Limb (tissue), 2 donors: ENCODE data around the gene C1orf87.

Experiments
- DNase-seq, 2 donors: peaks; one replicate each; pipeline ENCODE4 v3.0.0-alpha.2; 2016; ENCODE audit errors: extremely low spot score in 2 of 2

C1orf87 gene, protein sequence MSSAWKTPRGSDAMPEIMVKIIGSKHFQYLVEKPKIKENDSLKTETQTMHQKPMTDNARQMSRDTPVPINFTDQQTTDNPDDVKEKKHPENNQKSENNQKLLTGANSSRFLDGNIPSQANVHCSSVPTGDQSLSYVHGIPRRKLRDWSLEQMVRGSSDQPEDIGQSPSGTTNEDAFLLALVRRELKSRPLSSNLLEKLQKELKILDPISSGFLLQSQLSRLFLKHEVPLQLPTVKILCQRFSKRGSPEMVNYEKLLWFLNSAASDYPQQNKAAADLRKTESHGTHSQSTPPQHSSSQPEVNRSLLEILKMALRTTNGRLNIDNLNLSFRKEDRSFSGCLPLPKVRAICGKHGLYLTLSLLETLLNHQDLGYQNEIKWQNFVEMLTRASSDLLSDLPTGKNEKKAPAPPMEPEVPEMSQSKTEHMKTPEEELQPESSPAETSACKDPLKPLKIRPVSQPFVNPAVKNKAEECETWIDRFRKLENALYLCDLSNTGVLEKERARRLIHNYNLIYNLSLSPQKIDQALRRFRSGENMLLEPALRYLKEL

DNA sequence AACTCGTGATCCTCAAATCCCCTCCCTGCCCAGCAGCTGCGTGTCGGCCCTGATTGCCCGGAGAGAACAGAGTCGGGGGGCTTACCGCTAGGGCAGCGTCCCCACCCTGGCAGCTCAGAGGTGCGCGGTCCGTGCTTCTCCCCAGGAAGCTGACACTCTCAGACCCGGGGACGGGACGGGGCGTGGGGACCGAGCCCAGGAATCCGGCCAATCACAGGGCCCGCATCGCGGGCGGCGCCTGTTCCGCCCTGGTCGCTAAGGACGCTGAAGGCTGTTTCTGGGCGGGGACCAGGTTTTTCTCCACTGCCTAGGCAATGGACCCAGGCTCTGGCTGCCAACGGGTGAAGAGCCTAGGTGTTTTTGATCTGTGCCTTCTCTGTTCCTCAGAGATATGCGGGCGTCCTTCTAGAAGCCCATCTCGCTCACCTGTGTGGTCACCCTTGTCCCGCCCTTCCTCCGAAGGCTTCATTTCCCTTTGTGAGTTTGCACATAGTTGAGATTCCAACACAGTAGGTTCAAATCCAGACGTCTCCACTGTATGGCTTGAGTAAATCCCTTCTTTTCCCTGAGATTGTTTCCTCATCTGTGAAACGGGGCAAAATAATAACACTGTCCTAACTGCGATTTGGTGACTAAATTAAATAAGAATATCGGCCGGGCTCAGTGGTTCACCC, at the start of gene C1orf87:
Gene C1orf87, minus strand, starts transcription at position 166 of the 674 bp plus-strand sequence. CDS start 1,127 bp downstream, outside the sequence.
- peak in 1 of 2 donors; percentile 30 for DNase-seq

DNA sequence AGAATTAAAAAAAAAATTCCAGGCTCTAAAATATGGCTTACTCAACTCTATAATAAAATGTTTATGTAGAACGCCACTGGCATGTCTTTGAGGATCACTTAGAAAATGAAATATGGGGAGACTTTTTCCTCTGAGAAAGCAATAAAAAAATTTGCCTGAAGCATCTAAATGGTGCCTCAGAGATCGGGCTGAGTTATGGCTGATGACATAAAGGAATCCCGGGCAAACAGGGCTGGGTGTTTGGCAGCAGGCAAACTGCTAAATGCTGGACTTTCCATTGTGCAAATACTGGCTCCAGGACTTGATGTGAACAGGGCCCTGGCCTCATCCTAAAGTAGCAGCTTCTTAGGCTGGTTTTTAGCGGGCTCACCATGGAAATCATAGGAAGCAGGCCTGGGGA, 44.5 kb upstream of the C1orf87 start:
- peak; percentile 43 to 44 for DNase-seq

DNA sequence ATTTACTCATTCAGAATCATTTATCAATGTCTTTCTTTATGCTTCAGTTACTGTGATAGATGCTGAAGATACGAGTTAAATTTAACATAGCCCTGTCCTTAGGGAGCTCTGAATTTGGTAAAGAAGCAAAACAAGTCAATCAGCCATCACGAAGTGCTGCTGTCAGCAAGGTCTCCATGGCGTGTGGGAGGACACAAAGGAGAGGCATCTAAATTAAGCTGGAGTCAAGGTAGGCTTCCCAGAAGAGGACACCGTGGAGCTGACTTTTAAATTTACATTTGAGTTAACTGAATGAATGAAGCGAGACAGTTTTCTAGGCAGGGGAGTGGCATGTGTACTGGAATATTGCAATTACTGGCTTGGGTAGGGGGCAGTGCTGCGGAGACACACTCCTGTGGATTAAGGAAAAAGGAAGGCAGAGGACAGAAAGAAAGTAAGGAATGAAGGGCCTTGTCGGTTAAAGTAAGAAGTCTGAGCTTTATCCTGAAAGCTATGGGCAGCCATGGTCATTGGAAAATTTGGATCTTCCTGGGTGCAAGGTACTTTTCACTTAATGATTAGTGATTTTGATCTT, 41.3 kb upstream of the C1orf87 start:
- DNase-seq: no peak

DNA sequence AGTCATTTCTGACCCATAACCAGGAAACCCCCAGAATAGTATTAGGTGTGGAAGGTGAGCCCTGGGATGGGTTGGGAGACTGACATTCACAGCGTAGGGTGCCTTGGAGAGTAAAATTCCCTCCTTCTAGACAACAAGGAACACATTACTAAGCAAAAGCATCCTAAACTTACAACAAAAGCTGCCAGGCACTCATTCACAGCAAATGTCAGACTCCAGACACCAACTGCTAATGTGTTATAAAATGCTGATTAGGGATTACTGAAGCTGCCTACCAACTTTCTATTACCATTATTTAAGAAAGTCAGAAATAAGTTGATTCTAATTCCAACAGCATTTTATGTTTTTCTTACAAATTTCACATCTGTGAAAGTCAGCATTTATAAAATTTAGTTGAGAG, 40.0 kb upstream of the C1orf87 start:
- DNase-seq: no peak

DNA sequence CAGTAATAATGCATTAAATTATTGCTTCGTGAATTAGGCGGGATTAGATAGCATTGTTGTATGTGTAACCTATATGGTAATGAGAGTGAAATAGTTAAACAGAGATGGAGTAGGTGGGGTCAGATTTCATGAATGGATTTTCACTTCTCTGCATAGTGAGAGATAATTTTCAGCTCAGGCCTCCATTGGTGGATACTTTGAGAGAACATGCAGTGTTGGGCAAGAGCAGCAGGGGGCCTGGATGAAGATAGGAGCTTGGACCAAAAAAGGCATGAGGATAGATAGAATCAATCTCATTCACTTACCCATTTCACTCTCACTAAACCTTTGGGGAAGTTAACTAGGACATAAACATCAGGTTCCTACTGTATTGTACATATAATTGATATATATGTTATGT, 39.5 kb upstream of the C1orf87 start:
- no peak for DNase-seq

DNA sequence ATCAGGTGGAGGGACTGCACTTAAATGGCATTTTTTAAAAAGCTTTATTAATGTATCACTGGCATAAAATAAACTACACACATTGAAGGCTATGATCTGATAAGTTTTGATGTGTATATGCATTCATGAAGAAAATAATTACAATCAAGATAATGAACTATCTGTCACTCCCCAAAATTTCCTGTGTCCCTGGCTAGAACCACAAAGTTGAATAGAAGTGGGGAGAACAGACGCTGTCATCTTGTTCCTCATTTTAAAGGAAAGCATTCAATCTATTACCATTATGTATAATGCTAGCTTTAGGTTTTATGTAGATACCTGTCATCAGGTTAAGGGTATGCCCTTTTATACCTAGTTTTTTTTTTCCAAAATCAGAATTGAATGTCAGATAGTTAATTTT, 38.1 kb upstream of the C1orf87 start:
- DNase-seq: no peak

DNA sequence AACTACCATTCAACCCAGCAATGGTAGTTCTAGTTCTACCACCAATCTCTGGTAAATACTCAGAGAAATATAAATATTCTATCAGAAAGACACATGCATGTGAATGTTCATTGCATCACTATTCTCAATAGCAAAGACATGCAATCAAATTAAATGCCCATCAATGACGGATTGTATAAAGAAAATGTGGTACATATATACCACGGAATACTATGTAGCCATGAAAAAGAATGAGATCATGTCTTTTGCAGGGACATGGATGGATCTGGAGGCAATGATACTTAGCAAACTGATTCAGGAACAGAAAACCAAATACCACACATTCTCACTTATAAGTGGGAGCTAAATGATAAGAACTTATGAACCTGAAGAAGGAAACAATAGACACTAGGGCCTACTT, 37.5 kb upstream of the C1orf87 start:
- DNase-seq: no peak

DNA sequence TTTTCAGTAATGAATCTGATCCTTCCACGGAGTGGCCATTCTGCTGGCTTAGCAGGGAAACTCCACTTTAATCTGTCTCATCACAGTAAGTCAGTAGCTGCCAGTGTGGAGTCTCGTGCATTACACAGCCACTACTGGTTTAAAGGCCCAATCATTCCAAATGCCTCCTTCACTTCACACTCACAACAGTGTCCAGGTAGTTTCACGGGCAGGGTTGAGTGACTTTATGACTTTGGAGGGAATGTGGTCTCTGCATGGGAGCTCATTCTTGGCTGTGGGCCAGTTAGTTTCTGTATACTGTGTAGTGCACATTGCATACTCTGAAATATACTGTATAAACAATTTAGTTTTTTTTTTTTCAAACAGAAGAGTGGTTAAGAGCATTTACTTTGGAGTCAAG, 34.6 kb upstream of the C1orf87 start:
- peak in 1 of 2 donors; percentile 36 for DNase-seq

DNA sequence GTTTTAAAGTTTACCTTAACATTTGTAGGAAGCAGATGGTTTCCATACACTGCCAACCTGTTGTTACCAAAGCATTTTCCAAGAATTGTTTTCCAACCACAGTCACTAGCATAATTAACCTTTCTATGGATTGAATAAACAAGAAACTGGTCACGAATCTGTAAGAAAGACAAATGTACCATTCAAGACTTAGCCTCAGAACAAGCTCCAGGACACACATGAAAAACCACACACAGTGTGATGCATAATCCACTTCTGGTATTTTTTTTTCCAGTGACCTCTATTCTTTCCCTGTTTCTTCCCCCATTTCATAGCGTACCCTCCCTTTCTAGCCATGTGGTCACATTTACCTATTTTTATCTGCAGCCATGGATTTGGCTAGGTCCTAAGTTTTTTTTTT, 29.6 kb upstream of the C1orf87 start:
- no peak for DNase-seq

DNA sequence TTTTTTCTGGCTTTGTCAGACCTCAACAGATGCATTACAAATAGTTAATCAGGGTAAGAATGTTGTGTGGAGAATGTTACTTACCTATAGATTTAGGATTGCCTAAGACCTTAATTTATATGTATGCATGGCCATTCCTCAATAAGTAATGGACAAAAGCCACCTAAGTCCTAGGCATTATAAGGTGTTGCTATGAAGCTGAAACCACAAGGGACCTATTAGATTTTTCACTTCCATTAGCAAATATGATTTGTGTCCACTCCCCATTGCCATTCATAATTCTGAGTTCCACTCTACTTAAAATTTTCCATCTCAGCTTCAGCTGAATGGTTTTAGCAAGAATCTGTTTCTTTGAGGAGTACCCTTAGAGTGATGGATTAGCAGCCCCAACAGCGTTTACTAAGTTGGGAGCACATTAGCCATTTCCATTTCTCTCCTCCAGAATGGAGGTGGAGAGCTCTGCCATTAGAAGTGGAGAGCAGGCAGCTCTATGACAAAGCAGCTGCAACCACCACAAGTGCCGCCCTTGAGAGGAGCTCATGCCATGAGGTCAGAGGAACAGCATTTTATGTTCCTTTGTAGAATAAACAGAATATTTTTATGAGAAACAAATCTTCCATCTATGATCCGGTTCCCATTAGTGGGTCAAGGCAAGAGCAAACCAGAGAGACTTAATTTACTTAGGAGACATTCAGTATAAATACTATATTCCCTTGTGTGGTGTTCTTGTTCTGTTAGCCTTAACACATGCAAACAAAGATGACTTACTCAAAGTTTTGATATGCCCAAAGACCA, 28.9 kb upstream of the C1orf87 start:
- no peak for DNase-seq

DNA sequence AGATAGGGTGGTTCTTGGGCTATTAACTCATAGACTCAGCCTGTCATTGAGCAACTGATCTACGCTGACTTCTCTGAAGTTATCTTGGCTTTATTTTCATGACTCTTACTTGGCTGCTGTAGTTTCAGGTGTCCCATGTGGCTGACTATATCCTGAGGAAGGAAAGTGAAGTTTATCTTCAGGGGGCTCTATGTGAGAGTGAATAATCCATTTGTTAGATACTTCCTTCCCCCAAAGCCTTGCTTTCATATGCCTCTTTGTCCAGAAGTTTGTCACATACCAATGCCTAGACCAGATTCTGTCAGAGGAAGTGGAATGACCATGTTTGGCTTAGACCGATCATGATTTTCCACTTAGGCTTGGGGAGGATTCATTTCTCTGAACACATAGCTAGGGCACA, 27.9 kb upstream of the C1orf87 start:
- no peak for DNase-seq

DNA sequence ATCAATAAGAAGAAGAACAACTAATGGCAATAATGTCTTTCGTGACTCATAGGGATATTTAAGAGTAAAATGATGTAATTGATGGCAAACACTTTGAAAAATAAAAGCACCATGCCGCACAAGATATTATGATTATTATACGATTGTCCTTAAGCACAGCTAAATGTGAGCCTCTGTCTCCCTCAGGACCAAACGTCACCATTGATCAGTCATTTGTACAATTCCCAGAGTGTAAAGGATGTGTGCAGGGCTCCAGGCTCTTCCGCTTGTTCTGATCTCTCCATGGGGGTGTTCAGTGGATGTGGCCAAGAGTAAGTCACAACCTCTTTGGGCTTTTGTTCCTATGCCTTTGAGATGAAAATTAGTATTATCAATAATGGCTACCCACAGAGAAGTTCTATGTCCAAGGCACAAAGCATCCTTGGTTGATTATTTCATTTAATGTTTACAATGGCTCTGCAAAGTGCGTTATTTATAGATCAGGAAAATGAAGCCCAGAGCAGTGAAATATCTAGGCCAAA, 17.7 kb upstream of the C1orf87 start:
- no peak for DNase-seq

DNA sequence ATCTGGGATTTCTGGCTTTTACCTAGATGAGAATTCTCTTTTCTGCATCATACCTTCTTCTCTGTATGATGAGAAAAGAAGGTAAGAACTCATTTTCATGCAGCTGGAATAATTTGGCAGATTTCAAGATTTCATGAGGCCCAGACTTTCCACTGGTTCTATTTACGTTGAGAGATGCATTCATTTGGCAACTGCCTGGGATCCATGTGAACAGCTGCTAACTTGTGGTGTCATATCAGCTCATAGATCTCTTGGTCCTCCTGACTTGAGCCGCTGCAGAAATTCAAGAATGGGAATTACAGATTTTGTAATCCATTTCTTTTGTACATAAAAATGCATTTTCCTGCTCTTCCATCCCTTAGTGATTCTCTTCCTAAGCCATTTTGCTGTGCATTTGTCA, 17.1 kb upstream of the C1orf87 start:
- peak in 1 of 2 donors; percentile 27 for DNase-seq

DNA sequence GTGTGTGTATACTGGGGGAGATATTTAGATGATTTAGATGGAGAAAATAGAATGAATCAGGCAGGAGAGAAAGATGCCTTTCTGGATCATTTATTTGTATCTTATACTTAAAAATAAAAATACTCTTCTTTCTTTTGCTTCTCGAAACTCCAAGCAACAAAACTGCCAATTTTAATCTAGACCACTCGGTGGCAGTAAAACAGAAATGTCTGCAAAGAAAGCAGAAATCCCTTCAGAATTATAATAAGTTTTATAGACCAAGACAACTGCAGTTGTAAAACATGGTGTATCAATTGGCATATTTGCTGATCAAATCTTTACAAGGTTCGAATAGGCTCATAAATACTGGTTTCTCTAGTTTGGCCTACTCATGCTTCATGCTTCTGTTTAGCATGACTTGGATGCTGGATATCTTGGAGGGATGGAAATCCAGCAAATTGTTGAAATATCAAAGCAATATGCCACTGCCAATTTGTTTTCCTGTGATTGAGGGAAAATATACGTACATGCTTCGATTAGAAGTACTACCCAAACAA, 15.1 kb upstream of the C1orf87 start:
- peak in 1 of 2 donors; percentile 37 for DNase-seq

DNA sequence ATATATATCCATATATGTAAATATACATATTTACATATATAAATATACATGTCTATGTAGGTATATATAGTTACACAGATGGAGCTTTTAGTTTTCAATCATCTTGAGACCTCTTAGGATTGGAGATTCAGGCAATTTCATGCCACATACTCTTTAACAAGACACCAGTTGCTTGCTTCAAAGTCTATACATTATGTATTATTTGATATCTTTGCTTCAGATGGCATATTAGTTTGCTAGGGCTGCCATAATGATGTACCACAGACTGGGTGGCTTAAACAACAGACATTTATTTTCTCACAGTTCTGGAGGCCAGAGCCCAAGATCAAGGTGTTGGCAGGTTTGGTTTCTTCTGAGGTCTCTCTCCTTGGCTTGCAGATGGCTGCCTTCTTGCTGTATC, 14.1 kb upstream of the C1orf87 start:
- DNase-seq: no peak

DNA sequence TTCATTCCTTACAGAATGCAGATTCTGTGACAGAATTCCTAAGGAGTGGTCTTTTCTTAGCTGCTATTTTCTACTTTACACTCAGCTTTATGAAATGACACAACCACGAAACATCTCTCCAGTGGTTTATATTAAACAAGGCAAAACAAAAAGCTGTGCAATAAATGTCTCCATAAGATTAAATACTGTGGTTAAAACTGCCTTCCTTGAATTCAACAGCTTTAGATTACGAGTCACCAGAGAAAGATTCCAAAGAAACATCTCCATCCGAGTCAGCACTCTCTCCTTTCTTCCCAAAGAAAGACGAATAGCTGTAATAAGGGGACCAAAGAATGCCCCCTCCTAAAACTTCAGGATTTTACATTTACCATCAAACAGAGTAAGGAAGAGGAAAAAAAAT, 4.6 kb upstream of the C1orf87 start:
- no peak for DNase-seq

DNA sequence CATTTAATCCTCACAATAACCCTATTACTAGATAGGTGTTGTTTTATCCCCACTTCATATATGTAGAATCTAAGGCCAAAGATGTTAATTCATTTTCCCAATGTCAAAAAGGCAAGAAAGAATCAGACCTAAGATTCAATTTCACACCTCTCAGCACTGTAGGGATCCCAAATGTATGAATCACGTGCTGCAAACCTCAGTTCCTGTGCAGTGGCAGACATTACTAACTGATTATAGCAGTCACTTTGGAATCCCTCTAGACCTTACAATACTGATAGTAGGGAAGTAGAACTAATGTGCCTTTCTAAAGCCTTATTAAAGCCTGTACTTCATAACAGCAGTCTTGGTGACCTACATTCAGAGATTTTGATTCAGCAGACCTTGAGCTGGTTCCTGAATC, 2.3 kb downstream of the C1orf87 start:
- no peak for DNase-seq

DNA sequence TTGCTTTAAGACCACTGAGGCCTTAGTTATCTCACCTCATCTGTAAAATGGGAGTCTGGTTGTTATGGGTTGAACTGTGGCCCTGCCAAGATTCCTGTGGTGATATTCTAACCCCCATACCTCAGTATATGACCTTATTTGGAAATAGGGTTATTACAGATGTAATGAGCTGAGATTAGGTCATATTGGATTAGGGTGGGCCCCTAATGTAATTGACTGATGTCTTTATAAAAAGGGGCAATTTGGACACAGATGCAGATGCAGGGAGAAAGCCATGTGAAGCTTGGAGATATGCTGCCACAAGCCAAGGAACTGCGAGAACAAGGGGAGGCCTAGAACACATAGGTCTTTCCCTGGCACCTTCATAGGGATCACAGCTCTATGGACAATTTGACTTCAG, 3.9 kb downstream of the C1orf87 start:
- no peak for DNase-seq

DNA sequence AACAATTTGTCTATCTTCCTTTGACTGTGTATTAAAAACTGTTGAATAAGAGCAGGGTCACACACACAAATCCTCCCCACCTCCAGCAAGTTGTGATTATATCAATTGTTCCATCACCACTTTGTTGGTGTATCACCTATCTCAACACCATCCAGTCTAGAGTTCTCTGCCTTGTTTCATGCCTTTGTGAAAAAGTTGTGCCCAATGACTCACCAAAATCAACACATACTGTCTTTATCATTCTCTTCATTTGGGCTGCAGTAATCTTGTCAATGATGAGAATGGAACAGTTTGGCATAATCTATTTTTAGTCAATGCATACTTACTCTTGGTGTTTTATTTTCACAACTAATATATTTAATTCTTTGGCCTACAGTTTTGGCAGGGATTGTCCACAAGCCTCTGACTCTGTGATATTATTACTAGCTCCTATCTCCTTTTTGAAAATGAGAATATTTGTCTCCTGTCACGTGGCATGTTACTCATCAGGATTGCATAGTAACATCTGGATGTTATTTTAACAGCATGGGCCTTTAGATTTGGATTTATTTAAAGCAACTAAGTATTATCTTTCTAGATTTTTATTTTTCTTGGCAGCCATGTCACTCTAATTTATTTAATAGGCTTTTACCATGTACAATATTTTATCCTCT, 5.1 kb downstream of the C1orf87 start:
- DNase-seq: peak in 1 of 2 donors; percentile 55

DNA sequence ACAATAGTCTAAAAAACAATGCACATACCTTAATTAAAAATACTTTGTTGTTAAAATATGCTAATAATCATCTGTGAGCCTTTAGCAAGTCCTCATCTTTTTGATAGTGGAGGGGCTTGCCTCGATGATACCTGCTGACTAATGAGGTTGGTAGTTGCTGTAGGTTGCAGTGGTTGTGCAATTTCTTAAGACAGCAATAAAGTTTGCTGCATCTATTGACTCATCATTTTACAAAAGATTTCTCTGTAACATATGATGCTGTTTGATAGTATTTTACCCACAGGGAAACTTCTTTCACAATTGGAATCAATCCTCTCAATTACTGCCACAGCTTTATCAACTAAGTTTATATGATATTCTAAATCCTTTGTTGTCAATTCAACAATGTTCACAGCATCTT, 7.6 kb downstream of the C1orf87 start:
- DNase-seq: no peak

DNA sequence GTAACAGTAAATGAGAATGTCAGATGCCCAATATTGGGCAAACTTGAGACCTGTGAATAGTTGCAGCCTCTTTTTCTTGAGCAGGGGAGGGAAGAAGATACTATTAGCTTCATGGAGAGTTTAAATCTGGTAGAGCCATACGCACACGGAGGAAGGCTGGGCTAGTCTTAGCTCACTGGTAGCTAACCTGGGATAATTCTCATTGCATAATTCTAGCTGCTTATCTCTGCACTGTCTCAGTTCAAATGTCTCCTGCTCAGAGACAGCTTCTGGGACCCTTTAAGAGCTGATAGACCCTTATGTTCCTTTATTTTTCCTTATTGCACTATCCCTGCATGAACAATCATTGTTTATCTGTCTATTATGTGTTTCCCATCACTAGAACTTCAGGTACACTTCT, 8.4 kb downstream of the C1orf87 start:
- no peak for DNase-seq
